CD4-positive, alpha-beta memory T cell (primary cell): ENCODE results near the gene TMEM203. TPM values are rescaled to one million over a fixed set of nuclear protein-coding genes. Genes with fewer than 3 reads are reported as not detected.
A peak's percentile ranks its signal among the peaks of the same experiment; 100 is the strongest.

Source experiments
- CTCF ChIA-PET: fragments of 350-600 bp; sonication (Branson Sonifier 250); formaldehyde crosslinking; loops from one replicate; lab custom pipeline; 2021; ENCODE audit warnings: inconsistent platforms; ENCODE audit not compliant: partially characterized antibody; lab: Charles Lee
- POLR2A ChIA-PET: fragments of 350-600 bp; sonication (Branson Sonifier 250); formaldehyde crosslinking; loops from one replicate; lab custom pipeline; 2021; ENCODE audit not compliant: partially characterized antibody; lab: Charles Lee
- DNase-seq, 5 donors: peaks; one replicate each; pipeline versions ENCODE4 v3.0.0 to v3.0.0-alpha.2; 2020 to 2022; ENCODE audit warnings: mixed read lengths in 1 of 5
- H3K27ac ChIP-seq: one replicate; pipeline ENCODE4 v1.7.0; 2013; ENCODE audit warnings: low read depth, low read length
- H3K27me3 ChIP-seq: 2 replicates; pipeline ENCODE4 v1.7.0; 2013; ENCODE audit warnings: mild to moderate bottlenecking, low read length, moderate library complexity; ENCODE audit not compliant: insufficient read depth
- H3K36me3 ChIP-seq: 2 replicates; pipeline ENCODE4 v1.7.0; 2013; ENCODE audit warnings: mild to moderate bottlenecking, low read length, moderate library complexity; ENCODE audit not compliant: insufficient read depth
- H3K4me1 ChIP-seq: 2 replicates; pipeline ENCODE4 v1.7.0; 2013; ENCODE audit warnings: mild to moderate bottlenecking, low read length, moderate library complexity; ENCODE audit not compliant: insufficient read depth
- H3K4me3 ChIP-seq, 2 donors: one replicate each; pipeline ENCODE4 v1.7.0; 2013; ENCODE audit warnings: low read length in 2 of 2, mild to moderate bottlenecking in 1 of 2
- H3K9me3 ChIP-seq, 2 donors: one replicate each; pipeline ENCODE4 v1.7.0; 2013; ENCODE audit warnings: low read length in 2 of 2, control low read depth in 1 of 2; ENCODE audit not compliant: control insufficient read depth in 1 of 2
- H3K27ac Mint-ChIP-seq, 7 donors: one replicate each; pipeline ENCODE4 v1.8.0; 2020 to 2021; ENCODE audit warnings: mixed read lengths in 7 of 7, mild to moderate bottlenecking in 6 of 7, inconsistent platforms in 3 of 7, moderate library complexity in 3 of 7
- H3K27me3 Mint-ChIP-seq, 2 donors: one replicate each; pipeline ENCODE4 v1.8.0; 2020 to 2021; ENCODE audit warnings: mixed read lengths in 2 of 2
- H3K36me3 Mint-ChIP-seq, 2 donors: one replicate each; pipeline ENCODE4 v1.8.0; 2020 to 2021; ENCODE audit warnings: mixed read lengths in 2 of 2, inconsistent platforms in 1 of 2, mild to moderate bottlenecking in 1 of 2
- H3K4me1 Mint-ChIP-seq, 4 donors: one replicate each; pipeline ENCODE4 v1.8.0; 2020 to 2021; ENCODE audit warnings: mixed read lengths in 4 of 4, mild to moderate bottlenecking in 1 of 4
- H3K4me3 Mint-ChIP-seq, 8 donors: one replicate each; pipeline ENCODE4 v1.8.0; 2020 to 2021; ENCODE audit warnings: mixed read lengths in 8 of 8, mild to moderate bottlenecking in 7 of 8, moderate library complexity in 6 of 8, inconsistent platforms in 3 of 8
- H3K9me3 Mint-ChIP-seq, 8 donors: one replicate each; pipeline ENCODE4 v1.8.0; 2020 to 2021; ENCODE audit warnings: mixed read lengths in 8 of 8, mild to moderate bottlenecking in 5 of 8, inconsistent platforms in 3 of 8, moderate library complexity in 1 of 8
- intact Hi-C: fragments of 100-400 bp; cut with micrococcal nuclease; formaldehyde crosslinking; loops from one replicate; pipeline ENCODE4 v1.15.1; 2023
- polyA plus RNA-seq, 2 donors: library from polyadenylated mRNA; unstranded; fragments of 300-500 nt; fragmentation: Illumina TruSeq; gene quantifications; one replicate each; pipeline ENCODE4 v1.2.3, GENCODE V29; 2021
- total RNA-seq, 2 experiments: library from RNA; stranded (reverse); gene quantifications; one replicate each; pipeline ENCODE4 v1.2.3, GENCODE V29; 2021

TMEM203 gene
- total and polyA plus RNA-seq, 4 experiments from 2014 or later: 39.5 to 170 (median 86.0) TPM

DNA sequence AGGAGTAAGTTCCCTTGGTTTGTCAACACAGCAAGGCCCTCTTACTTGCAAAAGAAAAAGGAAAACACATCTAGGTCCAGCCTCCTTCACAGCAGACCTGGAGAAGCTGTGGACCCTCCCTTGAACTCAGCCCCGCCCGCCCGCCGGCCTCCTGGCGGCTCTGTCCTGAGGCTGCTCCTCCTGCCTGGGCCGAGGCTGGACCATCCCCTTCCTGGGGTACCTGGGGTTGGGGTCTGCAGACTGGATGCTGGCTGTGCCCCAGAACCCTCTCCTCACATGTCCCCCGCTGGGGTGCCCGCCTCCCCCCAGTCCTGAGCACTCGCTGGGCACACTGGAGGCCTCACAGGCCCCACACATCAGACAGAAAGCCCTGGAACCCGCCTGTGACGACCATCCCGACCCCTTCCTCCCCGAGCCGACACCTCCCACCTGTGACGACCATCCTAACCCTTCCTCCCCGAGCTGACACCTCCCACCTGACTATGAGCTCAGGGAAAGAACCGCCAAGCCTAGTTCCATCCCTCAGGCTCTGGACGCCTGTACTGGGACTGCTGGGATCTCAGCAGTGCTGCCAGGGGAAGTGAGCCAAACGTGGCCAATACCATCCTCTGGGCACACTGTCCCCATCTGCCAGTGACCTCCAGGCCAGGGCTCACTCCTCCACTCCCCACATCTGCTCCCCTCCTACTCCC is 26.4 kb downstream of the TMEM203 start:
- no peak overlapping the region for H3K27ac ChIP-seq
- intact Hi-C loops: no loop called here
- no peaks in the 10 kb centered on the region for H3K27me3 ChIP-seq
- no peaks in the 10 kb centered on the region for H3K4me1 ChIP-seq
- Mint-ChIP-seq H3K27me3 (no peaks in the 10 kb centered on the region), H3K4me1 (peaks cover 3 to 12% (median 7%) of the 10 kb centered on the region in 4 donors), H3K36me3 (peaks cover 10 to 29% of the 10 kb centered on the region in 2 donors), H3K9me3 (no peaks in the 10 kb centered on the region), H3K4me3 (no peak overlapping the region), H3K27ac (no peak overlapping the region)
- H3K9me3 ChIP-seq: no peaks in the 10 kb centered on the region
- ChIA-PET CTCF (no interaction called here), POLR2A (no interaction called here)
- no peak overlapping the region for H3K4me3 ChIP-seq
- peaks cover 29% of the 10 kb centered on the region for H3K36me3 ChIP-seq
- no peak for DNase-seq

GRCh38 chr9:137178201-137178938 is 27.1 kb downstream of the TMEM203 start:
- no peaks in the 10 kb centered on the region for H3K4me1 ChIP-seq
- Mint-ChIP-seq H3K4me1 (peaks cover 2 to 10% (median 7%) of the 10 kb centered on the region in 4 donors), H3K4me3 (no peak overlapping the region), H3K9me3 (no peaks in the 10 kb centered on the region), H3K27me3 (no peaks in the 10 kb centered on the region), H3K27ac (no peak overlapping the region), H3K36me3 (peaks cover 9 to 24% of the 10 kb centered on the region in 2 donors)
- H3K27me3 ChIP-seq: no peaks in the 10 kb centered on the region
- H3K27ac ChIP-seq: no peak overlapping the region
- peaks cover 22% of the 10 kb centered on the region for H3K36me3 ChIP-seq
- no peak for DNase-seq
- POLR2A ChIA-PET: no interaction called here
- H3K4me3 ChIP-seq: no peak overlapping the region
- CTCF ChIA-PET: no interaction called here
- no peaks in the 10 kb centered on the region for H3K9me3 ChIP-seq
- intact Hi-C loops: no loop called here

GRCh38 chr9:137176302-137177182 is 28.9 kb downstream of the TMEM203 start:
- Mint-ChIP-seq H3K9me3 (no peaks in the 10 kb centered on the region), H3K4me1 (peaks cover 2 to 13% (median 7%) of the 10 kb centered on the region in 4 donors), H3K4me3 (peak overlapping the region in 1 of 8 donors; percentile 25), H3K36me3 (peaks cover 4 to 17% of the 10 kb centered on the region in 2 donors), H3K27ac (peak overlapping the region in 2 of 7 donors; percentile 42 to 59), H3K27me3 (peaks cover 0 to under 1% of the 10 kb centered on the region in 2 donors)
- DNase-seq: peak in 3 of 5 donors; percentile 21 to 31 (median 23)
- Histone ChIP-seq H3K9me3 (no peaks in the 10 kb centered on the region), H3K27me3 (peaks cover 4% of the 10 kb centered on the region), H3K27ac (no peak overlapping the region), H3K4me1 (no peaks in the 10 kb centered on the region), H3K36me3 (peaks cover 12% of the 10 kb centered on the region), H3K4me3 (no peak overlapping the region)
- ChIA-PET CTCF (interaction anchor here (0.8 to 1.5 kb wide), 6 partner anchors 12 to 60 kb away, joined by 3 to 4 read pairs (median 4); partner anchors contain the start of genes ANAPC2, RNF224 and SSNA1), POLR2A (interaction anchor here (0.8 to 2.5 kb wide), 5 partner anchors 12 to 64 kb away, joined by 3 to 8 read pairs (median 5); partner anchors contain the start of genes ANAPC2, SSNA1, TPRN and TUBB4B)
- intact Hi-C loops: loop anchor here (1.0 kb wide), 1 partner anchor 51 kb away; the partner anchor contains the start of gene RNF224

- no peak for DNase-seq
- H3K36me3 ChIP-seq: peaks cover 1% of the 10 kb centered on the region
- CTCF ChIA-PET: interaction anchor here (1.3 kb wide), 1 partner anchor 52 kb away, joined by 4 read pairs; no protein-coding TSS in a partner anchor
These were observed 30.0 kb downstream of the TMEM203 start for GRCh38 chr9:137175345-137175961.

GRCh38 chr9:137174722-137175293 is 30.6 kb downstream of the TMEM203 start:
- no peak overlapping the region for H3K27ac ChIP-seq
- Mint-ChIP-seq H3K4me3 (no peak overlapping the region), H3K27ac (no peak overlapping the region), H3K9me3 (no peaks in the 10 kb centered on the region), H3K4me1 (peaks cover 2 to 13% (median 7%) of the 10 kb centered on the region in 4 donors), H3K27me3 (peaks cover 4 to 7% of the 10 kb centered on the region in 2 donors), H3K36me3 (peaks cover 4 to 12% of the 10 kb centered on the region in 2 donors)
- H3K4me3 ChIP-seq: no peak overlapping the region
- intact Hi-C loops: loop anchor here (2.0 kb wide), 1 partner anchor 54 kb away; no protein-coding TSS in a partner anchor
- H3K27me3 ChIP-seq: peaks cover 20% of the 10 kb centered on the region
- ChIA-PET POLR2A (interaction anchor here (0.5 to 2.5 kb wide), 6 partner anchors 13 to 110 kb away, joined by 3 to 8 read pairs (median 3); partner anchors contain the start of genes ANAPC2, SSNA1 and TPRN), CTCF (no interaction called here)
- H3K9me3 ChIP-seq: no peaks in the 10 kb centered on the region
- DNase-seq: no peak
- H3K4me1 ChIP-seq: no peaks in the 10 kb centered on the region
- H3K36me3 ChIP-seq: no peaks in the 10 kb centered on the region

More at GRCh38 chr9:137175345-137175961, 30.0 kb downstream of the TMEM203 start:
- Histone ChIP-seq H3K27me3 (peaks cover 14% of the 10 kb centered on the region), H3K4me1 (no peaks in the 10 kb centered on the region), H3K4me3 (no peak overlapping the region), H3K27ac (no peak overlapping the region), H3K9me3 (no peaks in the 10 kb centered on the region)
- Mint-ChIP-seq H3K4me3 (no peak overlapping the region), H3K27me3 (peaks cover 0 to 4% of the 10 kb centered on the region in 2 donors), H3K9me3 (no peaks in the 10 kb centered on the region), H3K4me1 (peaks cover 2 to 13% (median 7%) of the 10 kb centered on the region in 4 donors), H3K36me3 (peaks cover 4 to 16% of the 10 kb centered on the region in 2 donors), H3K27ac (peak overlapping the region in 1 of 7 donors; percentile 42)
- intact Hi-C loops: loop anchor here (2.0 kb wide), 1 partner anchor 55 kb away; no protein-coding TSS in a partner anchor
- POLR2A ChIA-PET: interaction anchor here (0.6 to 2.5 kb wide), 5 partner anchors 12 to 46 kb away, joined by 3 to 8 read pairs (median 3); partner anchors contain the start of genes ANAPC2, SSNA1 and TPRN
